Loucy (cell line): Measurements from ENCODE around the gene MINDY1.

Experiments used
- H2AFZ ChIP-seq: fragments of 200-600 bp; sonication (generic); 2 replicates; pipeline ENCODE4 v1.6.0; 2016; ENCODE audit warnings: antibody characterized with exemption, mild to moderate bottlenecking, low read length, moderate library complexity
- H3F3A ChIP-seq: fragments of 200-600 bp; 2 replicates; pipeline ENCODE4 v1.6.0; 2016; ENCODE audit warnings: antibody characterized with exemption, low read depth, mild to moderate bottlenecking
- H3K27me3 ChIP-seq: fragments of 200-600 bp; sonication (generic); 2 replicates; pipeline ENCODE4 v1.6.1; 2014; ENCODE audit warnings: low read length, mild to moderate bottlenecking; ENCODE audit not compliant: insufficient read depth, poor library complexity, severe bottlenecking
- H3K36me3 ChIP-seq: fragments of 200-600 bp; sonication (generic); 2 replicates; pipeline ENCODE4 v1.6.1; 2016; ENCODE audit warnings: low read length; ENCODE audit not compliant: insufficient read depth
- H3K4me1 ChIP-seq: fragments of 200-600 bp; sonication (generic); 2 replicates; pipeline ENCODE4 v1.5.1; 2014; ENCODE audit warnings: low read length, mild to moderate bottlenecking; ENCODE audit not compliant: insufficient read depth, poor library complexity, severe bottlenecking
- H3K4me2 ChIP-seq: fragments of 200-600 bp; sonication (generic); 2 replicates; pipeline ENCODE4 v1.6.0; 2014; ENCODE audit warnings: antibody characterized with exemption, low read length, low read depth, mild to moderate bottlenecking; ENCODE audit not compliant: poor library complexity, severe bottlenecking
- H3K4me3 ChIP-seq: fragments of 200-600 bp; sonication (generic); 2 replicates; pipeline ENCODE4 v1.5.1; 2014; ENCODE audit warnings: low read length, mild to moderate bottlenecking, mixed read lengths; ENCODE audit not compliant: poor library complexity, severe bottlenecking
- H3K79me2 ChIP-seq: fragments of 200-600 bp; sonication (generic); 2 replicates; pipeline ENCODE4 v1.6.1; 2014; ENCODE audit warnings: low read length; ENCODE audit not compliant: insufficient read depth
- H3K9ac ChIP-seq: fragments of 200-600 bp; sonication (generic); 2 replicates; pipeline ENCODE4 v1.6.0; 2014; ENCODE audit warnings: mild to moderate bottlenecking, low read depth, low read length, moderate library complexity; ENCODE audit not compliant: poor library complexity, severe bottlenecking
- H3K9me2 ChIP-seq: fragments of 200-600 bp; sonication (generic); replicated peaks from 2 replicates; pipeline ENCODE4 v1.6.1; 2016; ENCODE audit warnings: low read depth, low read length, mixed read lengths
- H3K9me3 ChIP-seq: fragments of 200-600 bp; sonication (generic); 2 replicates; pipeline ENCODE4 v1.6.1; 2014; ENCODE audit warnings: mild to moderate bottlenecking, antibody characterized with exemption, low read length, low read depth; ENCODE audit not compliant: insufficient read depth
- H4K20me1 ChIP-seq: fragments of 200-600 bp; sonication (generic); 2 replicates; pipeline ENCODE4 v1.6.0; 2014; ENCODE audit warnings: antibody characterized with exemption, low read length, mild to moderate bottlenecking; ENCODE audit not compliant: insufficient read depth, poor library complexity, severe bottlenecking
- EZH2phosphoT487 ChIP-seq: fragments of 200-600 bp; IDR thresholded peaks from 2 replicates; pipeline ENCODE4 v1.6.1; 2018; ENCODE audit warnings: antibody characterized with exemption, mild to moderate bottlenecking, moderate library complexity, borderline replicate concordance
- TF ChIP-seq, protein P1 (sequence below): fragments of 200-600 bp; sonication (generic); conservative IDR thresholded peaks from 2 replicates; pipeline ENCODE4 v1.5.1; 2014; ENCODE audit warnings: mild to moderate bottlenecking, antibody characterized with exemption, low read length

MINDY1 gene

GRCh38 chr1:150967936-150968335 lies 38.8 kb downstream of the MINDY1 start:
- Histone ChIP-seq H3K4me2 (peak overlapping the region; percentile 11), H2AFZ (no peak overlapping the region), H3F3A (no peaks in the 10 kb centered on the region), H3K9ac (no peak overlapping the region), H3K4me1 (peaks cover 29% of the 10 kb centered on the region), H3K27me3 (no peaks in the 10 kb centered on the region), H3K9me3 (no peaks in the 10 kb centered on the region), H3K9me2 (no peaks in the 10 kb centered on the region), H3K79me2 (peaks cover 55% of the 10 kb centered on the region), H4K20me1 (peaks cover 61% of the 10 kb centered on the region), H3K36me3 (peaks cover 57% of the 10 kb centered on the region), H3K4me3 (no peak overlapping the region)
- TF ChIP-seq, protein P1, sequence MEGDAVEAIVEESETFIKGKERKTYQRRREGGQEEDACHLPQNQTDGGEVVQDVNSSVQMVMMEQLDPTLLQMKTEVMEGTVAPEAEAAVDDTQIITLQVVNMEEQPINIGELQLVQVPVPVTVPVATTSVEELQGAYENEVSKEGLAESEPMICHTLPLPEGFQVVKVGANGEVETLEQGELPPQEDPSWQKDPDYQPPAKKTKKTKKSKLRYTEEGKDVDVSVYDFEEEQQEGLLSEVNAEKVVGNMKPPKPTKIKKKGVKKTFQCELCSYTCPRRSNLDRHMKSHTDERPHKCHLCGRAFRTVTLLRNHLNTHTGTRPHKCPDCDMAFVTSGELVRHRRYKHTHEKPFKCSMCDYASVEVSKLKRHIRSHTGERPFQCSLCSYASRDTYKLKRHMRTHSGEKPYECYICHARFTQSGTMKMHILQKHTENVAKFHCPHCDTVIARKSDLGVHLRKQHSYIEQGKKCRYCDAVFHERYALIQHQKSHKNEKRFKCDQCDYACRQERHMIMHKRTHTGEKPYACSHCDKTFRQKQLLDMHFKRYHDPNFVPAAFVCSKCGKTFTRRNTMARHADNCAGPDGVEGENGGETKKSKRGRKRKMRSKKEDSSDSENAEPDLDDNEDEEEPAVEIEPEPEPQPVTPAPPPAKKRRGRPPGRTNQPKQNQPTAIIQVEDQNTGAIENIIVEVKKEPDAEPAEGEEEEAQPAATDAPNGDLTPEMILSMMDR, result no peak
- no peak for TF ChIP-seq EZH2phosphoT487

DNA sequence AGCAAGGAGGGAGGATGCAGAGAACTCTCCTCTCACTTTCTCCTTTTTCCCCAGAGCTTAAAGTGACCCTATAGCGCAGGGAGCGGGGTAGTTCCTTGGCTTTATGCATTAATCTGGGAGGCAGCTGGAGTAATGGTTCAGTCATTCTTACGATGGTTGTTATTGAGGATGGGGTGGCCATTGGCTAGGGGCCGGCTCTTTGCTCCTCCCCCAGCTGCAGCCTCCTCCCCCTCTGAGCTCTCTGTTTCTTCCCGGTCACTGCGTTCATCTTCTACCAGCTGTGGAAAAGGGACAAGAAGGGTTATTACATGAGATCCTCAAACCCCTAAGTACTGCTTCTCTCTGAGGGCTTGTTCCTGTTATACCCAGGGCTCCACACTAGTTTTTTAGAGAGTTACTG lies 40.7 kb downstream of the MINDY1 start:
- TF ChIP-seq EZH2phosphoT487, result no peak
- TF ChIP-seq, protein P1, result no peak
- H3K9me3 ChIP-seq, result no peaks in the 10 kb centered on the region
- H3K4me3 ChIP-seq, result no peak overlapping the region
- H2AFZ ChIP-seq, result no peak overlapping the region
- no peaks in the 10 kb centered on the region for H3K27me3 ChIP-seq
- peaks cover 10% of the 10 kb centered on the region for H3K4me1 ChIP-seq
- H3K9ac ChIP-seq, result no peak overlapping the region
- H3K36me3 ChIP-seq, result peaks cover 72% of the 10 kb centered on the region
- peaks cover 42% of the 10 kb centered on the region for H4K20me1 ChIP-seq
- no peaks in the 10 kb centered on the region for H3K9me2 ChIP-seq
- no peaks in the 10 kb centered on the region; the same call in 1 of the 2 replicates for H3F3A ChIP-seq
- peaks cover 36% of the 10 kb centered on the region for H3K79me2 ChIP-seq
- no peak overlapping the region for H3K4me2 ChIP-seq

- no peak overlapping the region for H3K4me2 ChIP-seq
- no peaks in the 10 kb centered on the region for H3K9me2 ChIP-seq
- H3K36me3 ChIP-seq, result peaks cover 76% of the 10 kb centered on the region
- no peak overlapping the region for H3K4me3 ChIP-seq
- TF ChIP-seq, protein P1, result no peak
- TF ChIP-seq EZH2phosphoT487, result no peak
- no peaks in the 10 kb centered on the region; the same call in 1 of the 2 replicates for H3F3A ChIP-seq
- peaks cover 32% of the 10 kb centered on the region for H3K79me2 ChIP-seq
- H3K9ac ChIP-seq, result no peak overlapping the region
- peaks cover 6% of the 10 kb centered on the region for H3K4me1 ChIP-seq
- no peaks in the 10 kb centered on the region for H3K27me3 ChIP-seq
- peaks cover 38% of the 10 kb centered on the region for H4K20me1 ChIP-seq
- H2AFZ ChIP-seq, result no peak overlapping the region
- no peaks in the 10 kb centered on the region for H3K9me3 ChIP-seq
These were observed 41.1 kb downstream of the MINDY1 start for GRCh38 chr1:150965605-150966004.
